GM12892 (cell line): Measurements from ENCODE around the gene CDK2.

ENCODE experiments used
- POLR2A ChIP-seq: IDR thresholded peaks from 2 replicates; pipeline ENCODE4 v1.6.1; 2011; ENCODE audit warnings: low read depth, low read length, control low read depth
- POLR2AphosphoS5 ChIP-seq: IDR thresholded peaks from 2 replicates; pipeline ENCODE4 v1.6.1; 2011; ENCODE audit warnings: low read depth, low read length, control low read depth

DNA sequence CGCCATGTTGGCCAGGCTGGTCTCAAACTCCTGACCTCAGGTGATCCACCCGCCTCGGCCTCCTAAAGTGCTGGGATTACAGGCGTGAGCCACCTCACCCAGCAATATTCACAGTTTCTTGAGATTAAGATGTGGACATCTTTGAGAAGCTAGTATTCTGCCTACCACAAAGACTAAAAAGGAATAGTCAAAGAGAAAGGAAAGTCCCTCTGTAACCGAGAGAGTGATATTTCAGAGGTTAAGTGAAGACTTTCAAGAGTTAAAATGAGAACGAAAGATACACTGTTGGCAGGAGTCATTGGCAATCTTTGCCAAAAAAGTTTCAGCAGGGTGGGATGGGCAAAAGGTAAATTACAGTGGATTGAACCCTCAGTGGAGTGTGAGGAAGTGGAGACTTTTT, 20.1 kb upstream of the CDK2 start:
- no peak for TF ChIP-seq POLR2A
- TF ChIP-seq POLR2AphosphoS5, result no peak
